ENCODE measurements around the gene ZDHHC17.

ZDHHC17 gene, protein sequence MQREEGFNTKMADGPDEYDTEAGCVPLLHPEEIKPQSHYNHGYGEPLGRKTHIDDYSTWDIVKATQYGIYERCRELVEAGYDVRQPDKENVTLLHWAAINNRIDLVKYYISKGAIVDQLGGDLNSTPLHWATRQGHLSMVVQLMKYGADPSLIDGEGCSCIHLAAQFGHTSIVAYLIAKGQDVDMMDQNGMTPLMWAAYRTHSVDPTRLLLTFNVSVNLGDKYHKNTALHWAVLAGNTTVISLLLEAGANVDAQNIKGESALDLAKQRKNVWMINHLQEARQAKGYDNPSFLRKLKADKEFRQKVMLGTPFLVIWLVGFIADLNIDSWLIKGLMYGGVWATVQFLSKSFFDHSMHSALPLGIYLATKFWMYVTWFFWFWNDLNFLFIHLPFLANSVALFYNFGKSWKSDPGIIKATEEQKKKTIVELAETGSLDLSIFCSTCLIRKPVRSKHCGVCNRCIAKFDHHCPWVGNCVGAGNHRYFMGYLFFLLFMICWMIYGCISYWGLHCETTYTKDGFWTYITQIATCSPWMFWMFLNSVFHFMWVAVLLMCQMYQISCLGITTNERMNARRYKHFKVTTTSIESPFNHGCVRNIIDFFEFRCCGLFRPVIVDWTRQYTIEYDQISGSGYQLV

GRCh38 chr12:76763746-76764675, at the start of gene ZDHHC17:
ZDHHC17 (plus strand) TSS chr12:76764115; CDS start chr12:76764237, 122 bp downstream.
- Histone ChIP-seq H3K4me1 (ENCODE audit: control insufficient read depth in 1 of 2, insufficient read depth in 1 of 2, low read depth in 1 of 2, low read length in 1 of 2) (peaks cover 67 to 69% of the 10 kb centered on the region in 2 experiments), H3K36me3 (no peaks in the 10 kb centered on the region)
- TF ChIP-seq CTCF (IDR thresholded peaks at IDR 0.05), result peak; percentile 46

DNA sequence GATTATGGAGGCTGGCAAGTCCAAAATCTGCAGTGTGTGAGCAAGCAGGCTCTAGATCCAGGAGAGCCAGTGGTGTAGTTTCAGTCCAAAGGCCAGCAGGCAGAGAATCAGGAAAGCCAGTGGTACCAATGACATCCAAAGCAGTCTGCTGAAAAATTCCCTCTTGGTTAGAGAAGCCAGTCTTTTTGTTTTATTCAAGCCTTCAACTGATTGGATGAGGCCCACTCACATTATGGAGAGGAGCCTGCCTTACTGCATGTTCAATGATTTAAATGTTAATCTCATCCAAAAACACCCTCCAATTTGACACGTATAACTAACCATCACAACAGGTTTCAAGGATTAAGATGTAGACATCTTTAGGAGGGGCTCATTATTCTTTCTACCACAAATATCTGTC, 49.5 kb upstream of the ZDHHC17 start:
- no peak for TF ChIP-seq CTCF (IDR thresholded peaks at IDR 0.05)

More at GRCh38 chr12:76763746-76764675, at the start of gene ZDHHC17:
- no peaks in the 10 kb centered on the region for H3K27me3 ChIP-seq
- peak within 1 kb of the TSS; percentile 98 for H3K27ac ChIP-seq
- H3K4me3 ChIP-seq (ENCODE audit: low read depth in 1 of 2, low read length in 1 of 2), result peak within 1 kb of the TSS; percentile 85 to 95
- no peaks in the 10 kb centered on the region for H3K9me3 ChIP-seq

DNA sequence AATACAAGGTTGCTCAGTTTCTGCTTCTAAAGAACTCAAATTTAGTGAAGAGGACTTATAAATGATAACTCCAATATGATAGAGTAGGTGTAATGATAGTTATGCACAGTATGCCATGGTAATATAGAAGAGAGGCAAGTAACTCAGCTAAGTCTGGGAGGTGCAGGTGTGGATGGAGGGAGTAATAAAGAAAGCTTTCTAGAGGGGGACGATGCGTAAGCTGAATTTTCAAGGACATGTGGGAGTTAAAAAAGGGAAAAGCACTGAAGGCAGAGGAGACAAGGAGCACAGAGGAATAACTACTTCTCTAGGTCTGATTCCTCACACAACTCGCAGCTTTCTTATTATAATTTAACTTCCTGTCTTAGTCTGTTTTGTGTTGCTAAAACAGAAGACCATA, 49.1 kb upstream of the ZDHHC17 start:
- Histone ChIP-seq H3K27ac (no peak overlapping the region), H3K9me3 (no peaks in the 10 kb centered on the region), H3K36me3 (no peaks in the 10 kb centered on the region), H3K4me1 (ENCODE audit: control insufficient read depth in 1 of 2, insufficient read depth in 1 of 2, low read depth in 1 of 2, low read length in 1 of 2) (no peaks in the 10 kb centered on the region), H3K4me3 (ENCODE audit: low read depth in 1 of 2, low read length in 1 of 2) (no peak overlapping the region), H3K27me3 (no peaks in the 10 kb centered on the region)
- TF ChIP-seq CTCF (IDR thresholded peaks at IDR 0.05), result no peak

More for the DNA sequence above, 49.5 kb upstream of the ZDHHC17 start:
- Histone ChIP-seq H3K36me3 (no peaks in the 10 kb centered on the region), H3K9me3 (no peaks in the 10 kb centered on the region), H3K4me3 (ENCODE audit: low read depth in 1 of 2, low read length in 1 of 2) (no peak overlapping the region), H3K27ac (no peak overlapping the region), H3K27me3 (no peaks in the 10 kb centered on the region), H3K4me1 (ENCODE audit: control insufficient read depth in 1 of 2, insufficient read depth in 1 of 2, low read depth in 1 of 2, low read length in 1 of 2) (no peaks in the 10 kb centered on the region)

DNA sequence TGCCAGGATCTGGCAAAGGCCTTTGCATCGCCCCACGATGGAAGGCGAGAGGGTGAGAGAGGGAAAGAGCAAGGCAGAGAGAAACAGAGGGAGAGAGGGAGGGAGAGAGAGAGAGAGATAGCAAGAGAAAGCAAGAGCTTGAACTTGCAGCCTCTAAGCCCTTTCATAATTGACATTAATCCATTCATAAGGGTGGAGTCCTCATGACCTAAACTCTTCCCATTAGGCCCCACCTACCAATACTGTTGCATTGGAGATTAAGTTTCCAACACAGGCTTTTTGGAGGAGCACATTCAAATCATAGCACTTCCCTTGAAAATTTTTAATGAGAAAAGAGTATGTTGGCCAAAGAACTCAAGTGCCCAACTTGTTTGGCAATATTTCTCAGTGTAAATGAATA, 48.6 kb upstream of the ZDHHC17 start:
- no peak overlapping the region for H3K4me3 ChIP-seq (ENCODE audit: low read depth in 1 of 2, low read length in 1 of 2)
- H3K4me1 ChIP-seq (ENCODE audit: control insufficient read depth in 1 of 2, insufficient read depth in 1 of 2, low read depth in 1 of 2, low read length in 1 of 2), result no peaks in the 10 kb centered on the region
- no peaks in the 10 kb centered on the region for H3K36me3 ChIP-seq
- H3K27ac ChIP-seq, result no peak overlapping the region
- TF ChIP-seq CTCF (IDR thresholded peaks at IDR 0.05), result no peak
- H3K9me3 ChIP-seq, result no peaks in the 10 kb centered on the region
- H3K27me3 ChIP-seq, result no peaks in the 10 kb centered on the region

GRCh38 chr12:76717314-76717713, 46.6 kb upstream of the ZDHHC17 start:
- no peaks in the 10 kb centered on the region for H3K27me3 ChIP-seq
- TF ChIP-seq CTCF (IDR thresholded peaks at IDR 0.05), result no peak
- no peaks in the 10 kb centered on the region for H3K36me3 ChIP-seq
- H3K9me3 ChIP-seq, result no peaks in the 10 kb centered on the region
- no peak overlapping the region for H3K27ac ChIP-seq
- H3K4me1 ChIP-seq (ENCODE audit: control insufficient read depth in 1 of 2, insufficient read depth in 1 of 2, low read depth in 1 of 2, low read length in 1 of 2), result no peaks in the 10 kb centered on the region
- H3K4me3 ChIP-seq (ENCODE audit: low read depth in 1 of 2, low read length in 1 of 2), result no peak overlapping the region
